Left colon (tissue), 2 donors: ENCODE results near the gene USP3. TPM values are rescaled to one million over a fixed set of nuclear protein-coding genes. Genes with fewer than 3 reads are reported as not detected.
"Not testable (repeated sequence)": the region's sequence is repeated elsewhere in the genome, so short reads cannot be mapped to it uniquely, and the experiment has no call there.

Experiments used
- ATAC-seq: fragments of 200-7000 bp; cut with Tn5 transposase; one replicate; pipeline ENCODE4 v1.9.1; 2020; ENCODE audit warnings: mild to moderate bottlenecking, moderate library complexity
- DNase-seq, 2 donors: peaks; one replicate each; pipeline ENCODE4 v3.0.0-alpha.2; 2020
- intact Hi-C, 2 donors: fragments of 100-400 bp; cut with DNase I in 1 of 2; cut with micrococcal nuclease in 1 of 2; formaldehyde crosslinking; loops; one replicate each; pipeline versions ENCODE4 v1.11.2 to v1.14.0; 2022; cut with DNase I, micrococcal nuclease
- total RNA-seq, 2 donors: library from RNA; stranded (reverse); fragmentation: NEBNext Ultra II Directional; extraction: Animal tissue kit (Norgen Biotek cat#: 25700); gene quantifications; one replicate each; pipeline ENCODE4 v1.2.1, GENCODE V29; 2021
- donor health status: DM: no; HTN: no; CAD: no.
- donor health status: DM: yes; HTN: yes; CAD: no.

USP3 gene
- total RNA-seq, 2 donors from 2014 or later: 74.7 to 79.9 TPM

GRCh38 chr15:63505842-63506222, 1.4 kb downstream of the USP3 start:
- ATAC-seq: no peak
- DNase-seq: no peak
- intact Hi-C loops: no loop called here

GRCh38 chr15:63506537-63507035, 2.2 kb downstream of the USP3 start:
- no peak for DNase-seq
- no peak for ATAC-seq
- intact Hi-C loops: no loop called here

- intact Hi-C loops: no loop called here
- ATAC-seq: no peak
Observed at GRCh38 chr15:63507878-63508818, 3.8 kb downstream of the USP3 start.

GRCh38 chr15:63509056-63509954, 4.9 kb downstream of the USP3 start:
- ATAC-seq (no peak), DNase-seq (no peak)
- intact Hi-C loops: no loop called here

More at GRCh38 chr15:63507878-63508818, 3.8 kb downstream of the USP3 start:
- DNase-seq: no peak

GRCh38 chr15:63509955-63510940, 5.9 kb downstream of the USP3 start:
- DNase-seq: no peak
- intact Hi-C loops: no loop called here
- no peak for ATAC-seq

- intact Hi-C loops: no loop called here
- DNase-seq: no peak
- no peak for ATAC-seq
Observed at GRCh38 chr15:63512148-63512547, 7.8 kb downstream of the USP3 start.

GRCh38 chr15:63513271-63513670, 8.9 kb downstream of the USP3 start:
- DNase-seq (no peak), ATAC-seq (peak; percentile 47)
- intact Hi-C loops: no loop called here

GRCh38 chr15:63513728-63514127, 9.3 kb downstream of the USP3 start:
- no peak for DNase-seq
- intact Hi-C loops: no loop called here
- ATAC-seq: no peak

GRCh38 chr15:63514531-63514943, 10.1 kb downstream of the USP3 start:
- ATAC-seq: peak; percentile 63
- DNase-seq: no peak

GRCh38 chr15:63517202-63517601, 12.8 kb downstream of the USP3 start:
- ATAC-seq (no peak), DNase-seq (no peak)
- intact Hi-C loops: no loop called here

More at GRCh38 chr15:63514531-63514943, 10.1 kb downstream of the USP3 start:
- intact Hi-C loops: no loop called here

GRCh38 chr15:63517628-63518027, 13.2 kb downstream of the USP3 start:
- no peak for DNase-seq
- intact Hi-C loops: no loop called here
- peak; percentile 73 for ATAC-seq

- intact Hi-C loops: no loop called here
- ATAC-seq: no peak
- no peak for DNase-seq
Observed at GRCh38 chr15:63519041-63519440, 14.6 kb downstream of the USP3 start.

GRCh38 chr15:63519548-63520178, 15.3 kb downstream of the USP3 start:
- ATAC-seq (no peak), DNase-seq (no peak)
- intact Hi-C loops: no loop called here

- intact Hi-C loops, ATAC-seq, DNase-seq: not testable (repeated sequence)
Observed at GRCh38 chr15:63520462-63520861, 16.1 kb downstream of the USP3 start.

GRCh38 chr15:63522225-63522578, 17.8 kb downstream of the USP3 start:
- peak; percentile 22 for ATAC-seq
- no peak for DNase-seq
- intact Hi-C loops: no loop called here

- no peak for DNase-seq
- no peak for ATAC-seq
- intact Hi-C loops: no loop called here
Observed at GRCh38 chr15:63523306-63523990, 19.1 kb downstream of the USP3 start.

- intact Hi-C loops: no loop called here
- ATAC-seq (no peak), DNase-seq (no peak)
Observed at GRCh38 chr15:63524316-63525015, 20.1 kb downstream of the USP3 start.
